HepG2 (cell line): ENCODE results near the gene MT1F. TPM values are rescaled to one million over a fixed set of nuclear protein-coding genes. Genes with fewer than 3 reads are reported as not detected.

Experiments used
- BORCS8-MEF2B ChIP-seq: sonication (generic); formaldehyde crosslinking; IDR thresholded peaks from 2 replicates; pipeline ENCODE4 v1.8.0; 2022; ENCODE audit warnings: mild to moderate bottlenecking, missing genetic modification reagents
- CERS6 ChIP-seq: sonication (generic); formaldehyde crosslinking; IDR thresholded peaks from 2 replicates; pipeline ENCODE4 v1.5.0; 2020; ENCODE audit warnings: missing genetic modification reagents
- FOSL1 ChIP-seq: sonication (generic); formaldehyde crosslinking; IDR thresholded peaks from 2 replicates; pipeline ENCODE4 v1.9.0; 2021; ENCODE audit warnings: missing genetic modification reagents, borderline replicate concordance
- FOXP1 ChIP-seq, 2 experiments: fragments of 450-650 bp in 1 of 2; IDR thresholded peaks; 2 replicates each; pipeline ENCODE4 v1.6.1; 2017 to 2018; ENCODE audit warnings: antibody characterized with exemption in 1 of 2
- MED8 ChIP-seq: sonication (generic); formaldehyde crosslinking; IDR thresholded peaks from 2 replicates; pipeline ENCODE4 v1.8.1; 2023; ENCODE audit warnings: mild to moderate bottlenecking, missing genetic modification reagents; ENCODE audit not compliant: insufficient replicate concordance
- MLX ChIP-seq: IDR thresholded peaks from 2 replicates; pipeline ENCODE4 v1.6.1; 2016
- MYNN ChIP-seq: sonication (generic); formaldehyde crosslinking; IDR thresholded peaks from 2 replicates; pipeline ENCODE4 v1.4.0; 2020; ENCODE audit warnings: mild to moderate bottlenecking, low read depth, missing genetic modification reagents
- POLR2A ChIP-seq, 2 experiments: IDR thresholded peaks; 2 replicates each; pipeline ENCODE4 v1.6.1; 2011; ENCODE audit warnings: low read depth in 2 of 2, low read length in 2 of 2, mild to moderate bottlenecking in 1 of 2, moderate library complexity in 1 of 2; ENCODE audit not compliant: insufficient read depth in 1 of 2
- RERE ChIP-seq: IDR thresholded peaks from 2 replicates; pipeline ENCODE4 v1.6.1; 2016; ENCODE audit warnings: low read depth, missing genetic modification reagents, missing compliant biosample characterization
- SAFB2 ChIP-seq: sonication (generic); formaldehyde crosslinking; IDR thresholded peaks from 2 replicates; pipeline ENCODE4 v1.5.1; 2020; ENCODE audit warnings: missing genetic modification reagents, low read depth, mild to moderate bottlenecking, borderline replicate concordance
- SNAPC2 ChIP-seq: sonication (generic); formaldehyde crosslinking; IDR thresholded peaks from 2 replicates; pipeline ENCODE4 v1.8.1; 2022; ENCODE audit warnings: mild to moderate bottlenecking, missing genetic modification reagents
- TBX2 ChIP-seq: sonication (generic); formaldehyde crosslinking; IDR thresholded peaks from 2 replicates; pipeline ENCODE4 v1.5.0; 2020; ENCODE audit warnings: missing genetic modification reagents, mild to moderate bottlenecking, borderline replicate concordance
- UBTF ChIP-seq: sonication (generic); formaldehyde crosslinking; IDR thresholded peaks from 2 replicates; pipeline ENCODE4 v1.4.0; 2020; ENCODE audit warnings: mild to moderate bottlenecking, missing genetic modification reagents
- ZNF264 ChIP-seq: sonication (generic); formaldehyde crosslinking; IDR thresholded peaks from 2 replicates; pipeline ENCODE4 v1.4.0; 2020; ENCODE audit warnings: missing genetic modification reagents
- ZNF350 ChIP-seq: sonication (generic); formaldehyde crosslinking; IDR thresholded peaks from 2 replicates; pipeline ENCODE4 v1.4.0; 2020; ENCODE audit warnings: mild to moderate bottlenecking, low read depth, missing genetic modification reagents, borderline replicate concordance
- ZNF44 ChIP-seq: sonication (generic); formaldehyde crosslinking; IDR thresholded peaks from 2 replicates; pipeline ENCODE4 v1.5.1; 2020; ENCODE audit warnings: mild to moderate bottlenecking, missing genetic modification reagents
- ZNF597 ChIP-seq: sonication (generic); formaldehyde crosslinking; IDR thresholded peaks from 2 replicates; pipeline ENCODE4 v1.5.0; 2020; ENCODE audit warnings: missing genetic modification reagents
- ZNF737 ChIP-seq: sonication (generic); formaldehyde crosslinking; IDR thresholded peaks from 2 replicates; pipeline ENCODE4 v1.5.0; 2020; ENCODE audit warnings: missing genetic modification reagents, mild to moderate bottlenecking, borderline replicate concordance
- polyA plus RNA-seq, 8 experiments: library from polyadenylated mRNA; depleted of rRNA in 3 of 8; stranded (reverse) in 7 of 8; unstranded in 1 of 8; fragments of >200 nt; fragmentation: Illumina TruSeq in 4 of 8; extraction: Trizol in 4 of 8; gene quantifications; 2 replicates each; pipeline versions ENCODE4 v1.2.1 to v1.2.3, GENCODE V29; 2011 to 2016; ENCODE audit warnings: low read depth in 4 of 8, missing spikeins in 1 of 8, mixed read lengths in 1 of 8; ENCODE audit not compliant: insufficient read depth in 1 of 8
- total RNA-seq, 5 experiments: library from RNA; depleted of rRNA; stranded (reverse); fragments of >200 nt; fragmentation: Illumina TruSeq; extraction: Trizol; gene quantifications; 2 replicates each; pipeline ENCODE4 v1.2.3, GENCODE V29; 2016; ENCODE audit warnings: low read depth in 1 of 5

The MT1F gene
- total and polyA plus RNA-seq, 2 of the 13 experiments (the other 11 are each of a cell fraction or from before 2014, with no cell fraction given): 1.9 to 169 TPM

- TF ChIP-seq FOSL1 (CRISPR knock-in tag): no peak
- TF ChIP-seq SAFB2 (CRISPR knock-in tag): peak; percentile 80
- TF ChIP-seq ZNF737 (CRISPR knock-in tag): no peak
- no peak for TF ChIP-seq RERE (CRISPR knock-in tag)
- no peak for TF ChIP-seq MYNN
- TF ChIP-seq ZNF264: no peak
- TF ChIP-seq ZNF350 (CRISPR knock-in tag): peak; percentile 51; the same call in 1 of the 2 replicates
- peak; percentile 89 to 90 for TF ChIP-seq POLR2A (IDR thresholded peaks at IDR 0.05; ENCODE audit: insufficient read depth in 1 of 2, low read depth in 2 of 2, low read length in 2 of 2)
- peak; percentile 74; the same call in 1 of the 2 replicates for TF ChIP-seq TBX2 (CRISPR knock-in tag)
- TF ChIP-seq UBTF (CRISPR knock-in tag): peak; percentile 79
- TF ChIP-seq BORCS8-MEF2B (CRISPR knock-in tag): peak; percentile 72
- no peak for TF ChIP-seq FOXP1 (IDR thresholded peaks at IDR 0.05)
- TF ChIP-seq FOXP1 (CRISPR knock-in tag; IDR thresholded peaks at IDR 0.05): no peak
- TF ChIP-seq MED8 (CRISPR knock-in tag): peak; percentile 56
- no peak; the same call in 1 of the 2 replicates for TF ChIP-seq ZNF44 (CRISPR knock-in tag)
- TF ChIP-seq CERS6: no peak
- TF ChIP-seq ZNF597: no peak
- TF ChIP-seq SNAPC2 (CRISPR knock-in tag): no peak
- no peak; the same call in 1 of the 2 replicates for TF ChIP-seq MLX (CRISPR knock-in tag)
Measured at GRCh38 chr16:56667581-56668571, 10.1 kb downstream of the MT1F start, which contains the start of gene MT1G (continued).
